Naive thymus-derived CD8-positive, alpha-beta T cell (primary cell): ENCODE data around the gene KLF16. TPM values are rescaled to one million over a fixed set of nuclear protein-coding genes. Genes with fewer than 3 reads are reported as not detected.

ENCODE experiments used
- ATAC-seq, 2 donors: fragments of 150-1000 bp; cut with Tn5 transposase in 1 of 2; sonication (Bioruptor Pico), chemical (Tn5 transposase) in 1 of 2; 1 replicate in 1 of 2; 2 replicates in 1 of 2; pipeline ENCODE4 v1.10.0; 2021; ENCODE audit warnings: mild to moderate bottlenecking in 2 of 2, moderate library complexity in 2 of 2
- POLR2A ChIA-PET: fragments of 350-600 bp; sonication (Branson Sonifier 250); formaldehyde crosslinking; loops from one replicate; lab custom pipeline; 2021; ENCODE audit warnings: antibody characterized with exemption; lab: Charles Lee
- DNase-seq, 10 donors: peaks; one replicate each; pipeline versions ENCODE4 v3.0.0 to v3.0.0-alpha.2; 2020 to 2022
- H3K27ac Mint-ChIP-seq, 10 donors: one replicate each; pipeline ENCODE4 v1.8.0; 2020 to 2022; ENCODE audit warnings: mild to moderate bottlenecking in 10 of 10, mixed read lengths in 10 of 10, moderate library complexity in 4 of 10, inconsistent platforms in 1 of 10
- H3K27me3 Mint-ChIP-seq, 5 donors: one replicate each; pipeline ENCODE4 v1.8.0; 2021 to 2022; ENCODE audit warnings: mixed read lengths in 5 of 5
- H3K36me3 Mint-ChIP-seq, 3 donors: one replicate each; pipeline ENCODE4 v1.8.0; 2020 to 2022; ENCODE audit warnings: mixed read lengths in 3 of 3, mild to moderate bottlenecking in 2 of 3, inconsistent platforms in 1 of 3
- H3K4me1 Mint-ChIP-seq, 4 donors: one replicate each; pipeline ENCODE4 v1.8.0; 2021 to 2022; ENCODE audit warnings: mixed read lengths in 4 of 4
- H3K4me3 Mint-ChIP-seq, 10 donors: one replicate each; pipeline ENCODE4 v1.8.0; 2020 to 2022; ENCODE audit warnings: mild to moderate bottlenecking in 10 of 10, mixed read lengths in 10 of 10, moderate library complexity in 6 of 10, inconsistent platforms in 1 of 10
- H3K9me3 Mint-ChIP-seq, 9 donors: one replicate each; pipeline ENCODE4 v1.8.0; 2020 to 2022; ENCODE audit warnings: mixed read lengths in 9 of 9, mild to moderate bottlenecking in 3 of 9, inconsistent platforms in 1 of 9, moderate library complexity in 1 of 9
- polyA plus RNA-seq, 3 donors: library from polyadenylated mRNA; unstranded; fragments of 300-500 nt; fragmentation: Illumina TruSeq; gene quantifications; one replicate each; pipeline ENCODE4 v1.2.3, GENCODE V29; 2021
- total RNA-seq, 8 experiments: library from RNA in 2 of 8; stranded (reverse) in 2 of 8; gene quantifications; one replicate each; pipeline ENCODE4 v1.2.3 and lab custom pipeline; 2021 to 2026

Gene KLF16
- total and polyA plus RNA-seq, 5 experiments from 2014 or later: 0.23 to 19.9 (median 0.84) TPM

DNA sequence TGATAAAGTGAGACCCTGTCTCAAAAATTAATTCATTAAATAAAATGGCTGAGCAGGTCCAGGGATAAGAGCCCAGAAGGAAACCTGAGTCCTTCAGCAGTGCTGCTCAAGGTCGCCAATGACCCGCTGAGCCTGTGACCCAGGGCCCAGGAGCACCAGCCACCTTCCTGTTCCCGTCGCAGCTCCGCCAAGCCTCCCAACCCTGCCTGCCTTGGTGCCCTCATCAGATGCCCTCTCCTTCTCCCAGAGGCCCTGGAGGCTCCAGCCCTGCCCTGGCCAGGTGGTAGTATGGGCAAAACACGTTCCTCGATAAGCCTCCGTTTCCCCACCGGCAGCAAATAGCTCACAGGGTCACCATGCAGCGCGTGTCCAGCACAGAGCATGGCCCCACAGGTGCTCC, 17.7 kb downstream of the KLF16 start:
- Mint-ChIP-seq H3K4me1 (peaks cover 24 to 73% (median 71%) of the 10 kb centered on the region in 4 donors), H3K27ac (peak overlapping the region in 5 of 10 donors; percentile 60 to 91 (median 75)), H3K36me3 (peaks cover 0 to 8% (median 0%) of the 10 kb centered on the region in 3 donors), H3K27me3 (no peaks in the 10 kb centered on the region), H3K4me3 (peak overlapping the region in 9 of 10 donors; percentile 68 to 92 (median 82)), H3K9me3 (no peaks in the 10 kb centered on the region)
- DNase-seq: no peak
- ATAC-seq: no peak
- POLR2A ChIA-PET: interaction anchor here (0.5 to 1.4 kb wide), 3 partner anchors 9 to 1917 kb away, joined by 3 to 8 read pairs (median 3); no protein-coding TSS in a partner anchor

DNA sequence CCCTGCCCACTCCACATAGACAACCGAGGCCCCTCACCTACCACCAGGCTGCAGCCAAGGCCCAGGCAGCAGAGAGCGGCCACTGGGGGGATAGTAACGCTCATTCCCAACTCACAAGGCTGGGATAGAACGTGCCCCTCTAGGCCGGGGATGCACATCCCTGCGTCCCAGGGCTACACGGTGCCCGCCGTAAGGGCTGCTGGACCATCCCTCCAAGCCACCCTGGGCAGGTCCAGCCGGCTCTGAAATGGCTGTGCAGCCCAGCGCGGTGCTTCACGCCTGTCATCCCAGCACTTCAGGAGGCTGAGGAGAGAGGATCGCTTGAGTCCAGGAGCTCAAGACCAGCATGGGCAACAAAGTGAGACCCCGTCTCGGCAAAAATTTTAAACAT, 18.3 kb downstream of the KLF16 start:
- H3K4me1 Mint-ChIP-seq: peaks cover 24 to 75% (median 71%) of the 10 kb centered on the region in 4 donors
- POLR2A ChIA-PET: interaction anchor here (0.5 to 1.0 kb wide), 2 partner anchors 85 to 1918 kb away, joined by 3 to 8 read pairs; no protein-coding TSS in a partner anchor
- peak overlapping the region in 4 of 10 donors; percentile 14 to 91 (median 50) for H3K4me3 Mint-ChIP-seq

DNA sequence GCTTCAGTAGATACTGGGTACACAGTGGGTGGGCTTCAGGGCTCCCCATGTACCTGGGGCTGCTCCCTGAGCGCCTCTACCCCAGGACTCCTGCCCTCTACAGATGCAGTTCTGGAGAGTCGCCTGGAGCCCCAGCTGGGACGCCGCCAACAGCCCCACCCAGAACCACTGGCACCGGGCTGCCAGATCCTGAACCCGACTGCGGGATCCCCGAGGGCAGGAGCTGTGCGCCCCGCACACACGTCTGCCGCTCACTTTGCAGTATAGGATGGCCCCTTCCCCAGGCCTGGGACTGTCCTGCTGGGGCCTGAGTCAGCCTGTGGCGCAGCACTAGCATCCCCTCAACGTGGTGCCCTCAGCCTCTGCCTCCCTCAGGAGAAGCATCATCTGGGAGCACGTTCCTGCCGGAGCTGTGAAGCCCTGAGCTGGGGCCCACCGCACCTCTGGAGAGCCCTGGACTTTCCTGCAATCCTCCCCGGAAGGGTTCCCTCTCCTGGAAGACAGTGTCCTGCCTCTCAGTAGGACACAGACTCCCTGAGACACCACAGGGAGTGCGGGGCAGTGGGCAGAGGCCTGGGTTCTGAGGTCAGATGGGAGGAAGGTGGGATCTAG, 18.8 kb downstream of the KLF16 start:
- Mint-ChIP-seq H3K4me3 (peak overlapping the region in 5 of 10 donors; percentile 14 to 67 (median 34)), H3K4me1 (peaks cover 24 to 76% (median 71%) of the 10 kb centered on the region in 4 donors), H3K36me3 (peaks cover 0 to 12% (median 0%) of the 10 kb centered on the region in 3 donors), H3K27ac (peak overlapping the region in 2 of 10 donors; percentile 32 to 48), H3K9me3 (no peaks in the 10 kb centered on the region), H3K27me3 (no peaks in the 10 kb centered on the region)
- ATAC-seq: no peak
- POLR2A ChIA-PET: no interaction called here
- no peak for DNase-seq

More for the DNA sequence above, 18.3 kb downstream of the KLF16 start:
- Mint-ChIP-seq H3K27me3 (no peaks in the 10 kb centered on the region), H3K27ac (peak overlapping the region in 1 of 10 donors; percentile 48), H3K36me3 (peaks cover 0 to 8% (median 0%) of the 10 kb centered on the region in 3 donors), H3K9me3 (no peaks in the 10 kb centered on the region)
- DNase-seq (no peak), ATAC-seq (no peak)

DNA sequence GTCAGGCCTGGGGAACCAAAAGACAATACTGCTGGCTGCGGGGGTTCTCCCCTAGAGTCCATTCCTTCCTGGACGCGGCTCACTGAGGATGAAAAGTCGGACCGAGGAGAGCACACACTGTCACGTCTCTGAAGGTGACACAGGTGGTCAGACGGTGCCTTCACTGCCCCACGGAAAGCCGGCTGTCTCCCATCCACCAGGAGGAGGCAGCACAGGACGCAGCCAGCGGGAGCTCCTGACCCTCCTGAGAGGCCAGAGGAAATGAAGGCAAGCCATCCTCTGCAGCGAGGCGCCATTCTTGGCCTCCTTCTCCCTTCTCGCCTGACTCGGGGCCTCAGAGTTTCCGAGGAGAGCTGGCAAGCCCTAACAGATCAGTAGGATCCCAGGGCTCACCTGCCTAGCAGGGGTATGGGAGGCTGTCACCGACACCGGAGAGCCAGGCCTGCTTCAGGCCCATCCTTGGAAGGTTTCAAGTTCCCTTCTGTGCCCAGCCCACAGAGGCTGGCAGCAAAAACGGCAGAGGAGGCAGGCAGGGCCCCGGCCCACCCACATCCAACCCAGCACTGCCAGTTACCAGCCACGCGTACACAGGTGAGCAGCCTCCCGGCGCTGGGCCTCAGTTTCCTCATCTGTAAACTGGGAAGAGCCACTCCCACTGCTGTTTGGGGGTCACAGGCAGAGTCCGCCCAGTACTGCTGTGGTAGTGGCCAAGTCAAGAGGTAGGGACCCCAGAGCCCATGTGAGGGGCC, 19.6 kb downstream of the KLF16 start:
- Mint-ChIP-seq H3K36me3 (peaks cover 0 to 16% (median 0%) of the 10 kb centered on the region in 3 donors), H3K9me3 (no peaks in the 10 kb centered on the region), H3K27me3 (no peaks in the 10 kb centered on the region), H3K4me3 (peak overlapping the region in 4 of 10 donors; percentile 7 to 62 (median 19)), H3K4me1 (peaks cover 25 to 76% (median 70%) of the 10 kb centered on the region in 4 donors), H3K27ac (peak overlapping the region in 2 of 10 donors; percentile 52 to 71)
- ATAC-seq (no peak), DNase-seq (no peak)
- POLR2A ChIA-PET: interaction anchor here (0.6 kb wide), 1 partner anchor 279 kb away, joined by 3 read pairs; no protein-coding TSS in a partner anchor

DNA sequence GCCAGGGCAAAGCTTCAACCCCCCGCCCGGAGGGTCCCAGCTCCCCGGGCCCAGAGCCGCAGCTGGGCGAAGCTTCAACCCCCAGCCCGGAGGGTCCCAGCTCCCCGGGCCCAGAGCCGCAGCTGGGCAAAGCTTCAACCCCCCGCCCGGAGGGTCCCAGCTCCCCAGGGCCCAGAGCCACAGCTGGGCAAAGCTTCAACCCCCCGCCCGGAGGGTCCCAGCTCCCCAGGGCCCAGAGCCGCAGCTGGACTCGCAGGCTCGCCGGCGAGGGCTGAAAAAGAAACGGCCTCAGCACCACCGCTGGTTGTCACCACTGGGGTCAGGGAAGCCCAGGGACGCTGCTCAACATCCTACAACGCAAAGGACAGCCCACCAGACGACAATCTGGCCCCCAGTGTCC, 20.3 kb downstream of the KLF16 start:
- POLR2A ChIA-PET: no interaction called here
- H3K4me1 Mint-ChIP-seq: peaks cover 25 to 79% (median 69%) of the 10 kb centered on the region in 4 donors
- H3K4me3 Mint-ChIP-seq: peak overlapping the region in 1 of 10 donors; percentile 23
- no peak for ATAC-seq
- DNase-seq: no peak
- H3K27ac Mint-ChIP-seq: peak overlapping the region in 1 of 10 donors; percentile 86
- H3K36me3 Mint-ChIP-seq: peaks cover 0 to 19% (median 0%) of the 10 kb centered on the region in 3 donors
- no peaks in the 10 kb centered on the region for H3K27me3 Mint-ChIP-seq
- no peaks in the 10 kb centered on the region for H3K9me3 Mint-ChIP-seq

DNA sequence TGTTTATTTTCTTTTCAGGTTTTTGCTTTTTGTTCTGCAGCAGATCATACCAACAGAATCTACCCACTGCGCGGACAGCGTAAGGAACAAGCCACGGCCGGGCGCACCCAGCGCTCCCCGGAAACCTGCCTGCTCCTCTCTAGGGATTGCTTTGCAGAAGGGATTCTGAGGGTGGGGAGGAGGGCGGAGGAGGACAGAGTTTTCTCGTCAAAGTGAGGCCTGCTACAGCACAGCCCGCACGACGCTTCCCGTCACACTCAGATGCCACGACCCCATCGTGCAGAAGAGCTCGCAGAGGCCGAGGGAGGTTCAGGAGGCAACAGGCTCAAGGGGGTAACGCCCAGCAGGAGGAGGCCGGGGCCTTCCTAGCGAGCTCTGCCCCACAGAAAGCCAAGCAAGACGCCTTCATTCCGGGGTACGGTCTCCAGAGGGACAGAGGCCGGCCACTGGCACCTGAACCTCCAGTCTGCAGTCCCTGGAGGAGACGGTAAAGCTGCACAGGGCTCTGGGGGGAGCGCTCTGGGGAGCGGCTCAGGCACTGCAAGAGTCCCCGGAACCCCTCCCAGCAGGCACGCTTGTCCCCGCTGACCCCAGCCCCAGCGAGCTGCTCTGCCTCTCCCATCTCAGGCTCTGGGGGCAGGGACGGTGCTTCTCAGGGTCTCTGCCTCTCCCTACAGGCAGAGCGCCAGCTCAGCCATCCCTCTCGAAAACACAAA, 22.0 kb downstream of the KLF16 start:
- POLR2A ChIA-PET: interaction anchor here (0.5 to 0.9 kb wide), 2 partner anchors 57 to 305 kb away, joined by 5 to 8 read pairs; no protein-coding TSS in a partner anchor
- H3K27me3 Mint-ChIP-seq: no peaks in the 10 kb centered on the region
- peak overlapping the region in 2 of 10 donors; percentile 29 to 37 for H3K4me3 Mint-ChIP-seq
- H3K4me1 Mint-ChIP-seq: peaks cover 28 to 79% (median 60%) of the 10 kb centered on the region in 4 donors
- ATAC-seq: no peak
- no peaks in the 10 kb centered on the region for H3K9me3 Mint-ChIP-seq
- no peak for DNase-seq
- H3K36me3 Mint-ChIP-seq: peaks cover 0 to 20% (median 0%) of the 10 kb centered on the region in 3 donors
- H3K27ac Mint-ChIP-seq: peak overlapping the region in 6 of 10 donors; percentile 15 to 86 (median 40)

DNA sequence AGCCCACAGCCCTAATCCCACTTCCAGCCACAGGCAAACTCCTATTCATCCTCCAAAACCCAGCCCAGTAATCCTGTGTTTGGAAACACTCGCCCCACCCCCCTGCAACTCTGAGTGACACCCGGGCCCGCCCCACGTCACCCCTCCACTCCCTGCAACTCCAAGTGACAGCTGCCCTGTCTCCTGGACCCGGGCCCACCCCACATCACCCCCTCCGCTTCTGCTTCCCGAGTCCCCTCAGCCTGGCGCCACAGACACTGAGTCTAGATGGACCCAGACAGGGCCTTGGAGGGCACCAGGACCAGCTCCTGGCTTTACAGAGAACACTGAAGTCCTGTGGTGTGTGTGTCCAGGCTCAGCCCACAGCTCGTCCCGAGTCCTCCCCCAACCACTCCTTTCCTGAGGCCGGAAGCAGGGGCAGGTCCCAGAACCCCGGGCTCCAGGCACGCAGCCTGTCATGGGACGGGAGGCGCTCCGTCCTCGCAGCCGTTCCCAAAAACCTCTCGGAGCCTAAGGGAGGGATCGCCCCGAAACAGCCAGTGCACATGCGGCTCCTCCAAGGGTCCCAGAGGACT, 22.8 kb downstream of the KLF16 start:
- H3K4me1 Mint-ChIP-seq: peaks cover 22 to 76% (median 56%) of the 10 kb centered on the region in 4 donors
- H3K9me3 Mint-ChIP-seq: no peaks in the 10 kb centered on the region
- POLR2A ChIA-PET: interaction anchor here (0.5 to 1.2 kb wide), 4 partner anchors 8 to 305 kb away, joined by 3 to 8 read pairs (median 4); no protein-coding TSS in a partner anchor

DNA sequence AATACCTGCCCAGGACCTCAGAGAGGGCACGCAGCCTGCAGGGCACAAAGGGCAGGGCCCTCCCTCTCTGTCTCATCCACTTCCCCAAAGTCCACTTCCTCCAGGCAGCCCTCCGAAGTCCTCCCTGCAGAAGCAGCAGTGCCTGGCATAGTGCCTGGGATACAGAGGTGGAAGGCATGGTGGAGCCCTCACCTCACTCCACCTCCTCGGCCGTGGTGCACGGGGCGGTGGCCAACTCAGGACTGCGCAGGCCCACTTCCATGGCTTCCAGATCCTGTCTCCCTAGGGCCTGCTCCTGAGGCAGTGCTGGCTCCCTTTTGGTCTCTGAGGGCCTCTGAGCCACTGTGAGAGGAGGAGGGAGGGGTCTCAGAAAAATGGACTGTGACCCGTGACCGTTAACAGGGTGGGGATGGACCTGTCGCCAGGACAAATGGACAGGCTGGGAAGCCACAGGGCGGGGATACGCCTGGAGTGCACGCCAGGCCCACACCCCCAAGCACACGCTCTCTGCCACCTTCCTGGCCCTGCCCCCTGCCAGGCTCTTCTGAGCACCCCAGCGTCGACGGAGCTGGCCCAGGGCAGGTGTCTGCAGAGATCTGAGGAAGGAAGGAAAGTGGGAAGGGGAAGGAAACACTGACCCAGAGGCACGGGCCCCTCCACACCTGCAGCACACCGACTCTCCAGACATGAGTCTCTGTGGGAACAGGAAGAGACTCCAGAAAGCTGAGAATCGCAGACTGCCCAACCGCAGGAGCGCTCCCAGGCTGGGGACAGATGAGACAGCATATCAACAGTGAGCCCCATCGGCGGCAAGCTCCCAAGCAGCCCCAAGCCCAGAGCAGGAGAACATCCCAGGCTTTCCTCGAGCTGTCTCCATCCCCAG, 23.5 kb downstream of the KLF16 start:
- H3K4me1 Mint-ChIP-seq: peaks cover 22 to 77% (median 53%) of the 10 kb centered on the region in 4 donors
- H3K36me3 Mint-ChIP-seq: peaks cover 0 to 14% (median 0%) of the 10 kb centered on the region in 3 donors
- H3K4me3 Mint-ChIP-seq: peak overlapping the region in 4 of 10 donors; percentile 14 to 22 (median 19)
- H3K9me3 Mint-ChIP-seq: no peaks in the 10 kb centered on the region
- ATAC-seq: no peak
- peak overlapping the region in 4 of 10 donors; percentile 27 to 64 (median 56) for H3K27ac Mint-ChIP-seq
- no peaks in the 10 kb centered on the region for H3K27me3 Mint-ChIP-seq
- POLR2A ChIA-PET: interaction anchor here (1.0 to 1.2 kb wide), 2 partner anchors 9 to 16 kb away, joined by 3 read pairs; no protein-coding TSS in a partner anchor
- DNase-seq: no peak

More for the DNA sequence above, 22.8 kb downstream of the KLF16 start:
- no peaks in the 10 kb centered on the region for H3K27me3 Mint-ChIP-seq
- ATAC-seq (no peak), DNase-seq (no peak)
- peaks cover 0 to 14% (median 0%) of the 10 kb centered on the region in 3 donors for H3K36me3 Mint-ChIP-seq
- peak overlapping the region in 2 of 10 donors; percentile 48 to 64 for H3K27ac Mint-ChIP-seq
- H3K4me3 Mint-ChIP-seq: peak overlapping the region in 3 of 10 donors; percentile 14 to 20 (median 18)

DNA sequence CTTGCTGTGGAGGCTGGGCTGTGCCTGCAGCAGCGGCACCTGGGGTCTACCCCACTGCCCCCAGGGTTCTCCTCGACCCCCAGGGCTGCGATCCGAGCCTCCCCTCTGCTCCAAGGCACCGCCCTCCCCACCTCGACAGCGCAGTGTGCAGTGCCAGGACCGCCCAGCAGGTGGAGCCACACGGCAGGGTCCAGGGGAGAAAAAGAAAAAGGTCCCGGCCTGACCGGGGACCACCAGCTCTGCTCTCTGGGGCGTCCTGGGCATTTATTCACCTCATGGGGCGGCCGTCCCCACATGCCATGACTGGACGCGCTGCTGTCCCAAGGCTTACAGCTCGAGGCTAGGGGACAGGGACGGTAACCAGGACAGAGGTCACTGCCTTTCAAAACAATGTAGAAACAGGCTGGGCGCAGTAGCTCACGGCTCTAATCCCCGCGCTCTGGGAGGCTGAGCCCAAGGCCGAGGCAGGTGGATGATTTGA, 25.7 kb downstream of the KLF16 start:
- Mint-ChIP-seq H3K4me3 (no peak overlapping the region), H3K9me3 (no peaks in the 10 kb centered on the region), H3K27ac (peak overlapping the region in 1 of 10 donors; percentile 59), H3K36me3 (peaks cover 0 to 22% (median 0%) of the 10 kb centered on the region in 3 donors), H3K27me3 (no peaks in the 10 kb centered on the region), H3K4me1 (peaks cover 18 to 71% (median 38%) of the 10 kb centered on the region in 4 donors)
- DNase-seq: peak in 8 of 10 donors; percentile 34 to 61 (median 56)
- peak; percentile 66 to 70 for ATAC-seq
- POLR2A ChIA-PET: interaction anchor here (0.6 to 1.5 kb wide), 2 partner anchors 11 to 425 kb away, joined by 4 to 5 read pairs; no protein-coding TSS in a partner anchor

DNA sequence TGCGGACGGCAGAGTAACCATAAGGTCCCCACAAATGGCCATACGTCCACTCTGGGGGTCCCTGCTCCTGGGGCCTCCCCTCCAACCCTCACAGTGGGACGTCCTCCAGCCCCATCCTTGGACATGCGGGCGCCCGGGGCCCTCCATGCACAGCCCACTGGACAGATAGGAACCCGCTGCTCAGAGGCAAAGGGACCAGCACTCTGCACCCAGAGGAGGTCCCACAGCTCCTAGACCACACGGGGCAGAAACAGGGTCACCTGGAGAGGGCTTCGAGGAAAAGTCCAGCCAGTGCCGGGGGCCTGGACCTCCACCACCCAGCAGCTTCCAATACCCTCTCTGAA, 26.2 kb downstream of the KLF16 start:
- H3K4me1 Mint-ChIP-seq: peaks cover 15 to 66% (median 34%) of the 10 kb centered on the region in 4 donors
- H3K27ac Mint-ChIP-seq: no peak overlapping the region
- ATAC-seq (no peak), DNase-seq (no peak)
- H3K36me3 Mint-ChIP-seq: peaks cover 0 to 22% (median 0%) of the 10 kb centered on the region in 3 donors
- no peak overlapping the region for H3K4me3 Mint-ChIP-seq
- no peaks in the 10 kb centered on the region for H3K9me3 Mint-ChIP-seq
- POLR2A ChIA-PET: no interaction called here
- no peaks in the 10 kb centered on the region for H3K27me3 Mint-ChIP-seq
